NCI-H1436 treated with DMSO at 0.1 percent for 48 hours (cell line): ENCODE data around the gene PTPN21.

Experiments used
- DNase-seq: peaks from one replicate; lab custom pipeline; 2025; lab: John Stamatoyannopoulos, UW

Gene PTPN21

GRCh38 chr14:88468406-88468805 lies 86.4 kb downstream of the PTPN21 start:
- DNase-seq, result no peak

- no peak for DNase-seq
Measured at GRCh38 chr14:88463318-88463717, 91.5 kb downstream of the PTPN21 start.

GRCh38 chr14:88454886-88455285 lies 99.9 kb downstream of the PTPN21 start:
- no peak for DNase-seq

- no peak for DNase-seq
Measured at GRCh38 chr14:88452231-88452630, 102.6 kb downstream of the PTPN21 start.

- no peak for DNase-seq
Measured at GRCh38 chr14:88439088-88439487, 115.7 kb downstream of the PTPN21 start.

- DNase-seq, result no peak
Measured at GRCh38 chr14:88437658-88438057, 117.1 kb downstream of the PTPN21 start.

- no peak for DNase-seq
Measured at GRCh38 chr14:88430976-88431375, 123.8 kb downstream of the PTPN21 start.

GRCh38 chr14:88426271-88426670 lies 128.5 kb downstream of the PTPN21 start:
- DNase-seq, result no peak

- DNase-seq, result no peak
Measured at GRCh38 chr14:88424573-88424972, 130.2 kb downstream of the PTPN21 start.

GRCh38 chr14:88422919-88423650 lies 131.7 kb downstream of the PTPN21 start:
- no peak for DNase-seq

GRCh38 chr14:88422047-88422446 lies 132.8 kb downstream of the PTPN21 start:
- no peak for DNase-seq

GRCh38 chr14:88421286-88421685 lies 133.5 kb downstream of the PTPN21 start:
- DNase-seq, result no peak

- no peak for DNase-seq
Measured at GRCh38 chr14:88420187-88420586, 134.6 kb downstream of the PTPN21 start.

- DNase-seq, result no peak
Measured at GRCh38 chr14:88417594-88417993, 137.2 kb downstream of the PTPN21 start.
